ENCODE data around the gene THPO. TPM values are rescaled to one million over a fixed set of nuclear protein-coding genes. Genes with fewer than 3 reads are reported as not detected.

THPO gene
- total RNA-seq, 1 donor from 2014 or later = under 0.01 TPM

- no peak for DNase-seq (ENCODE audit: low read depth in 2 of 2)
Measured at GRCh38 chr3:184384856-184385422, 6.9 kb upstream of the THPO start.

GRCh38 chr3:184384342-184384741, 6.3 kb upstream of the THPO start:
- no peak for DNase-seq (ENCODE audit: low read depth in 2 of 2)

DNA sequence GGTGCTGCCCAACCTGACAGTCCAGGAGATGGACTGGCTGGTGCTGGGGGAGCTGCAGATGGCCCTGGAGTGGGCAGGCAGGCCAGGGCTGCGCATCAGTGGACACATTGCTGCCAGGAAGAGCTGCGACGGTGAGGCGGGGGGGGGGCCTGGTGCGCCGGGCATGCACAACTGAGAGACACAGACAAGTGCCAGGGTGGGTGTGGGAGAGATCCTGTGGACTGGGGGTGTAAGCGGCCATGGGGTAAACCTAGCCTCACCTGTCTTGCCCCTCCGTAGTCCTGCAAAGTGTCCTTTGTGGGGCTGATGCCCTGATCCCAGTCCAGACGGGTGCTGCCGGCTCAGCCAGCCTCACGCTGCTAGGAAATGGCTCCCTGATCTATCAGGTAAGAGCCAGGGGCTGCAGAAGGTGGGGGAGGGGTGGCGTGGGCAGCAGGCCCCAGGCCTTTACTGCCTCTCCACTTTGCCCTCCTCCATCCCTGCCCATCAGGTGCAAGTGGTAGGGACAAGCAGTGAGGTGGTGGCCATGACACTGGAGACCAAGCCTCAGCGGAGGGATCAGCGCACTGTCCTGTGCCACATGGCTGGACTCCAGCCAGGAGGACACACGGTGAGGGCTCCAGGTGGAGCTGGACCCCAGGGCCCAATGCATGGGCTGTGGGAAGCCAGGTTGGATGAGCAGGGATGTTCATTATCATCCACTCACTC, 5.2 kb upstream of the THPO start:
- no peak for DNase-seq (ENCODE audit: low read depth in 2 of 2)

DNA sequence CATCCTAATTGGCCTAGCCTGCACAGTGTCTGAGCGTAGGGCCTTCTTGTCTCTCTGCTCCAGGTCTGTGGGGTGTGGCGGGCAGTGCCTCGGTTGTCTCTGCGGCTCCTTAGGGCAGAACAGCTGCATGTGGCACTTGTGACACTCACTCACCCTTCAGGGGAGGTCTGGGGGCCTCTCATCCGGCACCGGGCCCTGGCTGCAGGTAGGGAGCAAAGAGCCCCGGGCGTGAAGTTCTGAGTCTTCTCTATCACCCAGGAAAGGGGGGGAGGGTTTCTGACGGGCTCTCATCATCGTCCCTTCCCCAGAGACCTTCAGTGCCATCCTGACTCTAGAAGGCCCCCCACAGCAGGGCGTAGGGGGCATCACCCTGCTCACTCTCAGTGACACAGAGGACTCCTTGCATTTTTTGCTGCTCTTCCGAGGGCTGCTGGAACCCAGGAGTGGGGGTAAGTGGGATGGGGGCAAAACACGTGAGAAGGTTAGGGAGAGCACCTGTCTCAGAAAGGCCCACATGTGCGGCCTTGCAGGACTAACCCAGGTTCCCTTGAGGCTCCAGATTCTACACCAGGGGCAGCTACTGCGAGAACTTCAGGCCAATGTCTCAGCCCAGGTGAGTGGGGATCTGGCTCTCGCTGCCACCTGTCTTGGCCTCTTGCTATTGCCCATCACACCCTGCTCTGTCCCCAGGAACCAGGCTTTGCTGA, 4.5 kb upstream of the THPO start:
- no peak for DNase-seq (ENCODE audit: low read depth in 2 of 2)

DNA sequence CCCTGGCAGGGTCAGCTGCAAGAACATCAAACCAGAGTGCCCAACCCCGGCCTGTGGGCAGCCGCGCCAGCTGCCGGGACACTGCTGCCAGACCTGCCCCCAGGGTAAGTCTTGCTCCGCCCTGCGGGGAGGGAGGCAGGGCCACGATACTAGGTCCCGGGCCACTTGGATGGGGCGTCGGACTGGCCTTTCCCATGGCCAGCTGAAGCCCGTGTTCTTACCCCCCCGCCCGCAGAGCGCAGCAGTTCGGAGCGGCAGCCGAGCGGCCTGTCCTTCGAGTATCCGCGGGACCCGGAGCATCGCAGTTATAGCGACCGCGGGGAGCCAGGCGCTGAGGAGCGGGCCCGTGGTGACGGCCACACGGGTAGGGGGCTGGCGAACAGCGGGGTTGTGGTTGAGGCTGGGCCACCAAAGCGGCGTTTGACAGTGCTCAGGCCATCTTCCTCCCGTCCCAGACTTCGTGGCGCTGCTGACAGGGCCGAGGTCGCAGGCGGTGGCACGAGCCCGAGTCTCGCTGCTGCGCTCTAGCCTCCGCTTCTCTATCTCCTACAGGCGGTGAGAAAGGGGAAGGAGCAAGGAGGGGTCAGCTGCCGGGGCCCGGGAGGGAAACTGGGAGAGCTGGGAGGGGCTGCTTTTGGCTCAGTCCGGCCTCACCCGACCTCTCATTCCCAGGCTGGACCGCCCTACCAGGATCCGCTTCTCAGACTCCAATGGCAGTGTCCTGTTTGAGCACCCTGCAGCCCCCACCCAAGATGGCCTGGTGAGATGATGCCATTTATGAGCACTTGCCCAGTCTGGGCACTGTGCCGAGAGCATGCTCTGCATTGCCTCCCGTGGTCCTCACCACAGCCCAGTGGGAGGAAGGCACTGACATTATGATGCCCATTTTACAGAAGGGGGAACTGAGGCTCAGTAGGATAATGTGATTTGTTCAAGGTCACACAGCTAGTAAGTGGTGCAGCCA, 3.5 kb upstream of the THPO start:
- no peak for DNase-seq (ENCODE audit: low read depth in 2 of 2)

DNA sequence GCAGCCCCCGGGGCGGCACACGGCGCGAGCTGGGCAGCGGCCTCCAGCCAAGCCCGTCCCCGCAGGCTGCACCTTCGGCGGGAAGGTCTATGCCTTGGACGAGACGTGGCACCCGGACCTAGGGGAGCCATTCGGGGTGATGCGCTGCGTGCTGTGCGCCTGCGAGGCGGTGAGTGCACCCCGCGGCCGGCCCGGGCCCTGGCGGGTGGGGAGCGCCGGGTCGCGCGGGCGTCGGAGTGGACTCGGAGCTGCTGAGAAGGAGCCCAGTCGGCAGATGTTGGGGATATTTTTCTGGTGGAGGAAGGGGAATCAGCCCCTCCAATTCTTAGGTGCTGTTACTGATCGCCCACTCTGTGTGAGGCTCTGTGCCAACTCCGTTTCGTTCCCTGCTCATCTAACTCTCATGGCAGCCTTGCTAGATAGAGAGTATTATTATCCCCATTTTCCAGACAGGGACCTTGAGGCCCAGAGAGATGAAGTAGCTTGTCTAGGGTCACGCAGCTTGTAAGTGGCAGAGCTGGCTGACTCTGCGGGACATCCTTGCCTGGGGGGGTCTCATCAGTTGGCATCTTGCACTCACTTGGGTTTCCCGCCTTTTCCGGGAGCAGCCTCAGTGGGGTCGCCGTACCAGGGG, 2.7 kb upstream of the THPO start:
- no peak for DNase-seq (ENCODE audit: low read depth in 2 of 2)

DNA sequence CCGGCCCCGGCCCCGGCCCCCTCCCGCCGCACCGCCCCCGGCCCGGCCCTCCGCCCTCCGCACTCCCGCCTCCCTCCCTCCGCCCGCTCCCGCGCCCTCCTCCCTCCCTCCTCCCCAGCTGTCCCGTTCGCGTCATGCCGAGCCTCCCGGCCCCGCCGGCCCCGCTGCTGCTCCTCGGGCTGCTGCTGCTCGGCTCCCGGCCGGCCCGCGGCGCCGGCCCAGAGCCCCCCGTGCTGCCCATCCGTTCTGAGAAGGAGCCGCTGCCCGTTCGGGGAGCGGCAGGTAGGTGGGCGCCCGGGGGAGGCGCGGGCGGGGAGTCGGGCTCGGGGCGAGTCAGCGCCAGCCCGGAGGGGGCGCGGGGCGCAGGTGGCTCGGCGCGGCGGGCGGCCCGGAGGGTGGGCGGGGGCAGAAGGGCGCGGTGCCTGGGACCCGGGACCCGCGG, 2.2 kb upstream of the THPO start:
- peak in 1 of 2 donors; percentile 50 for DNase-seq (ENCODE audit: low read depth in 2 of 2)

DNA sequence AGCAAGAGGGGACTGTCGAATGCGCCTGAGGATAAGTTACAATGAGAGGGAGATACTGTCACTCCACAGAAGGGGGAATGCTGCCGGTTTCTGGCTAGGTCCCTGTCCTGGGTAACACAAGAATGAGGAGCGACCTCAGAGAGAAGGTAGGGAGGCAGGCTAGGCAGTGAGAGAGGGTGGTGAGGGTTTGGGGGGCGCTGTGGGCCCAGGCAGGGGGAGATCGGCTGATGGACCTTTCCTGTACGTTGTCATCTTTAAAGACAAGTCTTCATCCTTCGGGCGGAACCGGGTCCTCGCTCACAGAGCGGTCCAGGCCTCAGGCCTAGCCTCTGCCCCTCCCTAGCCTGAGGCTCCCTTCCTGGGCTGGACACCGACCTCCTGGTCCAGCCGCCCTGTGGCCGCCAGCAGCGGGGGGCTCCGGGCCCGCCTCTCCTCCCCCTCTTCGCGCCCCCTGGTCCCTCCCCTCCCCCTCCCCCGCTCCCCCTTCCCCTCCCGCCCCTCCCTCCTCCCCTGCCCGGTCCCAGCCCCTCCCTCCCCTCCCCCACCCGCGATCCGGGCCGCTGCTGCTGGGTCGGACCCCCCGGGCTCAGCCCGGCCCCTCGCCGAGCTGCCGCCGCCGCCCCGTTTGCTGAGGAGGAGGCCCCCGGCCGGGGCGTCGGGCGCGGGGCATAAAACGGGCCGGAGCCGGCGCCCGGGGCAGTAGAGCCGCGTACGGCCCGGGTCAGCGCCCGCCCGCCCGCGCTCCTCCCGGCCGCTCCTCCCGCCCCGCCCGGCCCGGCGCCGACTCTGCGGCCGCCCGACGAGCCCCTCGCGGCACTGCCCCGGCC, 1.6 kb upstream of the THPO start, which contains the start of gene CHRD:
TSS of gene CHRD (plus strand) at position 697 of the 827 bp plus-strand sequence. CDS start 265 bp downstream, outside the sequence.
- DNase-seq (ENCODE audit: low read depth in 2 of 2) = no peak

- no peak for DNase-seq (ENCODE audit: low read depth in 2 of 2)
Measured at GRCh38 chr3:184378651-184379357, 797 bp upstream of the THPO start.

GRCh38 chr3:184377374-184377773, 633 bp downstream of the THPO start:
- DNase-seq (ENCODE audit: low read depth in 2 of 2) = no peak

GRCh38 chr3:184375747-184376461, 2.1 kb downstream of the THPO start:
- no peak for DNase-seq (ENCODE audit: low read depth in 2 of 2)

GRCh38 chr3:184373422-184373821, 4.6 kb downstream of the THPO start:
- DNase-seq (ENCODE audit: low read depth in 2 of 2) = no peak

DNA sequence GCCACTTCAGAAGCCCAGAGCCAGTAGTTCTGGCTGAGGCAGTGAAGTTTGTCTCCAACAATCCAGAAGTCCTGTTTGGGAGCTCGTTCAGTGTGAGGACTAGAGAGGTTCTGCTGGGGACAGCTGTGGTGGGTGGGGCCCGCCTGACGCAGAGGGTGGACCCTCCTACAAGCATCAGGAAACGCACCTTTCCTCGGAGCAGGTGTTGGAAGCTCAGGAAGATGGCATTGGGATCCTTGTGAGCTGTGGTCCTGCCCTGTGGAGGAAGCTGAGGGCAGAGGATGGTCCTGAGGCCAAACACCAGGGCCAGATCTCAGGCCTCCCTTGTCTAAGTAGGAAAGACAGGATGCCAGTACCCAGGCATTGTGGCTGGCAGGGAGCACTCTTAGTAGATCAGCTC, 5.1 kb downstream of the THPO start:
- DNase-seq (ENCODE audit: low read depth in 2 of 2) = no peak

DNA sequence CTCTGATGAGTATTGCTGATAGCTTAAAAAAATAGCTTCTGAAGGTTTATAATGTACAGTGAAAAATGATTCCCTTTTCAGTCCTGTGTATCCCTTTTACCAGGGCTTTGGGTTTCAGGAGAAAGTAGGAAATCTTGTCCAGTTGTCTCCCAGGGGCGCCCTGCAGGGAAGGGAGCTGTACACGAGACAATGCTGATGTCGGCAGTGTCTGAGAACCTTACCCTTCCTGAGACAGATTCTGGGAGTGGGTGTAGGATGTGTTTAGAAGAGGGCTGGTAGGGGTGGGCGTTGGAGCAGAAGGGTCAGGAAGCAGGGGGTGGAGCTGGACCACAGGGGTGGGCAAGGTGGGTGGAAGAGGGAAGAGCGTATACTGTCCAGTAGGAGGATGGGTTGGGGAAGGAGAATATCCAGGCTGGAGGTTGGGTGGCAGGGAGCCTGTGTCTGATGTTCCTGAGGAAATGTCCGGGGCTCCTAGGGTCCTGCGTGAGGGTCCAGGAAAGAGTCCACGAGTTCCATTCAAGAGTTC, 5.6 kb downstream of the THPO start:
- no peak for DNase-seq (ENCODE audit: low read depth in 2 of 2)

DNA sequence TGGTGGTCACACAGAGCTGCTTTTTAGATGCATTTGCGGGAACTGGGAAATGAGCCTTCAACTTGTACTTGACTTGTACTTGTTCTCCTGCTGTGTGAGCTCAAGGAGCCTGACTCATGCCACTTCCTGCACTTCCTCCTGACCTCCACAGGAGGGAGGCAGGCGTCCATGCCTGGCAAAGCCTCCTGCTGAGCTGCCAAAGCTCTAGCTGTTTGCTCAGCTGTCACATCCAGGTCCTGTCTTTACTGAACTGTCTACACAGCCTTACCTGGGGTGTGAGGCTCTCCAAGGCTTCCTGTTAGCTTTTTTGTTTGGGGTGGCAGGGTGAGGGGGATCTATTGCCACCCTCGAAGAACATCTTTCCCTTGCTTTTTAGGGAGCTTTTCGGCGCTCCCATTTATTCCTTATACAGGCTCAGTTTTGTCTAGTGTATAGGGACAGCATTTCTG, 6.4 kb downstream of the THPO start:
- peak; percentile 62 to 87 for DNase-seq (ENCODE audit: low read depth in 2 of 2)

- peak in 1 of 2 donors; percentile 77 for DNase-seq (ENCODE audit: low read depth in 2 of 2)
Measured at GRCh38 chr3:184368586-184369183, 9.3 kb downstream of the THPO start.

DNA sequence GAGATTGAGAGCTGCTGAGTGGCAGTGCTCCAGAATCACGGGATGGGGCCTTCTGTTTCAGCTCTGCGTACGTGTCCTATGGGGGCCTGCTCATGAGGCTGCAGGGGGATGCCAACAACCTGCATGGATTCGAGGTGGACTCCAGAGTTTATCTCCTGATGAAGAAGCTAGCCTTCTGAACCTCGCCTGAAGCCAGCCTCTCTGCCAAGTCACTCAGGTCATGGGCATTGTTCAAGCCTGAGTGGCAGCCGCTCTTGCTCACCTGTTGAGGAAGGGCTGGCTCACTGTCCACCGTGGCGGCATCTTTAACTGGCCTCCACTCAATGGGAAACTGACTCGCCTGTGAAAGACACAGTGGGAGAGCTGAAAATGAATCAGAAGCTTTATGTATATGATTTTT, 9.9 kb downstream of the THPO start:
- peak in 1 of 2 donors; percentile 11 for DNase-seq (ENCODE audit: low read depth in 2 of 2)
